GOT3 (cell line): ENCODE data around the gene PIPOX.

Experiments used
- DNase-seq: peaks from one replicate; lab custom pipeline; 2025; ENCODE audit warnings: mixed read lengths; lab: John Stamatoyannopoulos, UW

The PIPOX gene

DNA sequence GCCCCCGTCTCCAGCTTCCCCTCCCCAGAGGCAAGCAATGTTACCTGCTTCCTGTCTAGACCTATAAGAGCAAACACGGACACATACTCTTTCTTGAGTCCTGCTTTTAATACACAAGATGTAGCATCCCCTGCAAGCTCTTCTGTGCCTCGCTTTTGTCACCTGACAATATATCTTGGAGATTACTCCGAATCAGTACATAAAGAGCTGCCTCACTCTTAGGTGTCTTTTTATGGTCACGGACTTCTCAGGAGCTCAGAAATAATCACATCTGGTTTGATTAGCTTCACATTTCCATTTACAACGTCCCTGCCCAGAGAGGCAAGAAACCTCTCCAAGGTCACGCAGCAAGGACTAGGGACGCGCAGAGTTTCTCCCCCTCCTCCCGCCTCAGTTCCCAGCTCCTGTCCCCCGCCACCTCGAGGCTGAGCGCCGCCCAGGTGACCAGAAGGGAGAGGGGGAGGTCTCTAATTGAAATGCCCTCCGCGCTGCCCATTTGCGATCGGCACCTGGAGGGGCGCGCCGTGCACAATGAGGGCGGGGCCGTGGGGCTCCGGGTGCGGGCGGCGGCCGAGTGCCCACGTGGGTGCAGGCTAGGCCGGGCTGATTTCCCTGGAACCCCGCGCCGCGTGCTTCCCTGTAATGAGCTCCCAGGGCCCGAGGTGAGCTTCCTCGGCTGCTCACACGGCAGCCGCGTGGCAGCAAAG lies 23.3 kb upstream of the PIPOX start:
- DNase-seq: no peak

- no peak for DNase-seq
These were observed 22.4 kb upstream of the PIPOX start for GRCh38 chr17:29020576-29020975.

GRCh38 chr17:29021226-29021625 lies 21.7 kb upstream of the PIPOX start:
- DNase-seq: no peak

GRCh38 chr17:29022074-29022473 lies 20.9 kb upstream of the PIPOX start:
- no peak for DNase-seq

GRCh38 chr17:29024316-29024952 lies 18.5 kb upstream of the PIPOX start:
- DNase-seq: no peak

- no peak for DNase-seq
These were observed 11.5 kb upstream of the PIPOX start for GRCh38 chr17:29031488-29031887.

- DNase-seq: no peak
These were observed 10.7 kb upstream of the PIPOX start for GRCh38 chr17:29032013-29032856.

- DNase-seq: no peak
These were observed 10.1 kb upstream of the PIPOX start for GRCh38 chr17:29032857-29033197.

- no peak for DNase-seq
These were observed 8.4 kb upstream of the PIPOX start for GRCh38 chr17:29034510-29034909.

GRCh38 chr17:29036584-29036983 lies 6.4 kb upstream of the PIPOX start:
- DNase-seq: no peak

GRCh38 chr17:29037739-29038084 lies 5.2 kb upstream of the PIPOX start:
- no peak for DNase-seq

- no peak for DNase-seq
These were observed 4.7 kb upstream of the PIPOX start for GRCh38 chr17:29038085-29038795.

- DNase-seq: peak; percentile 8
These were observed 3.0 kb upstream of the PIPOX start for GRCh38 chr17:29039764-29040598.

DNA sequence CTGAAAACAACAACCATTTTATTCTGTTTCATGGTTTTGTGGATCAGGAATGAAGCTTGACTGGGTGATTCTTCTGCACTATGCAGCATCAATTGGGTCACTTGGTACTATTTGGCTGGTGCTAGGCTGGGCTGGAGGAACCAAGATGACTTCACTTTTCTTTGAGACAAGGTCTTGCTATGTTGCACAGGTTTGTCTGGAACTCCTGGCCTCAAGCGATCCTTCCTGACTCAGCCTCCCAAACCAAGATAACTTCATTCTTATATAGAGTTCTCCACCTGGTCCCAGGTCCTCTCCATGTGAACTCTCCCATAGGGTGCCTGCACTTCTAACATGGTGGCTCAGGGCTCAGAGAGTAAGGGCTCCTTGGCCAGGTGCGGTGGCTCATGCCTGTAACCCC lies 1.9 kb upstream of the PIPOX start:
- no peak for DNase-seq

DNA sequence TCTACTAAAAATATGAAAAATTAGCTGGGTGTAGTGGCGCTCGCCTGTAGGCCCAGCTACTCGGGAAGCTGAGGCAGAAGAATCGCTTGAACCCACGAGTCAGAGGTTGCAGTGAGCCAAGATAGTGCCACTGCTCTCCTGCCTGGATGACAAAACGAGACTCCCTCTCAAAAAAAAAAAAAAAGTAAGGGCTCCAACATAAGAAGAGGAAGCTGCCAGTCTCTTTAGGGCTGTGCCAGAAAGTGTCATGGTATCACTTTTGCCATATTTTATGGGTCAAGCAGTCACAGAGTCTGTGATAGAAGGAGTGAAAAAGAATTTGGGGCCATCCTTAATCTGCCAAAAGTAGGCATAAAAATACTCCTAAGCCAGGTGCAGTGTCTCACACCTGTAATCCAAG lies 1.4 kb upstream of the PIPOX start:
- DNase-seq: no peak

DNA sequence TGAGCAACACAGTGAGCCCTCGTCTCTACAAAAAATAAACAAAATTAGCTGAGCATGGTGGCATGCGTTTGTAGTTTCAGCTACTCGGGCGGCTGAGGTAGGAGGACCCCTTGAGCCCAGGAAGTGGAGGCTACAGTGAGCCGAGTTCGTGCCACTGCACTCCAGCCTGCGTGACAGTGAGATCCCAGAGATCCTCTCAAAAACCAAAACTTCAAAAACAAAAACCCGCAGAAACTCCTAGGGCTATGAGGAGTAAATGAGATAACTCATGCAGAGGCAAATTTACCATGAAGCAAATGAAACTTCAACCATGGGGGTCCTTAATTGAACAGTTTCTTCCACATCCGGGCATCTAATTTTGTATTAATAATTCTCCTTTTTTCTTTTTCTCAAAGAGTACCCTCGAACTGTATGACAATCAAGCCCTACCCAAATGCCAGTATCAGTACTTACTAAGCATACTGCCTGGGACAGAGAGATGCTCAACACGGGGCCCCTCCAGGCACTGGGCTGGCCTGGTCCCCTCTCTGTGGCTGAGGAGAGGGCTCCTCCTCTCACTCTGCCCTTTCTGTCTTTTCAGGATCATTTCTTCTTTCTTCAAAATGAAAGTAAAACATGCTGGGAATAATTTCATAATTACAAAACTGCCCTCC lies 789 bp upstream of the PIPOX start:
- no peak for DNase-seq

DNA sequence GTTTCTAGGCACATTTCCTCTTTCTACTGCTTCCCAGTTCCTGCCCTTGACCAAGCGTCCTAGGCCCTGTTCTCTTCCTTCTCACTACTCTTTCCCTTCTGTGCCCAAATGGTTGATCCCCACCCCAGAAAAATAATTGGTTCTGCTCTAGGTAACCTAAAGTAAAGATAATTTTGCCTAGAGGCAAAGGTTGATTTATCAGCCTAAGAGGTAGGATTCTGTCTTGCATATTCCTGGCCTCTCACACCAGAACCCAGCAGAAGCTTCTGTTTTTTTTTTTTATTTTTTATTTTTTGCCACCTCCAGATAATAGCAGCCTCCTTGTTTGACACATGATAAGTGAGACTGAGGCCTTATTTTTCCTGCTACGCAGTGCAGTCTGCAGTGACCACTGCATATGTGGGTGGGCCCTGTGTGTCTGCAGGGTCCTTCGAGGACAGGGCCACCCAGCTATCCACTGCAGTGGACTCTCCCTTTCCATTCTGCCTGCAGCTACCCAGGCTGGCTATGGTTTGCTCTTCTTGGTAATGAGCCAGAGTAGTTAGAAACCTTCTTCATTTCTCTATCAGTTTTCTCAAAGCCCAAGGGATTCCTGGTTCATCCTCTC lies 701 bp downstream of the PIPOX start:
- no peak for DNase-seq

GRCh38 chr17:29045026-29045425 lies 2.1 kb downstream of the PIPOX start:
- DNase-seq: no peak

DNA sequence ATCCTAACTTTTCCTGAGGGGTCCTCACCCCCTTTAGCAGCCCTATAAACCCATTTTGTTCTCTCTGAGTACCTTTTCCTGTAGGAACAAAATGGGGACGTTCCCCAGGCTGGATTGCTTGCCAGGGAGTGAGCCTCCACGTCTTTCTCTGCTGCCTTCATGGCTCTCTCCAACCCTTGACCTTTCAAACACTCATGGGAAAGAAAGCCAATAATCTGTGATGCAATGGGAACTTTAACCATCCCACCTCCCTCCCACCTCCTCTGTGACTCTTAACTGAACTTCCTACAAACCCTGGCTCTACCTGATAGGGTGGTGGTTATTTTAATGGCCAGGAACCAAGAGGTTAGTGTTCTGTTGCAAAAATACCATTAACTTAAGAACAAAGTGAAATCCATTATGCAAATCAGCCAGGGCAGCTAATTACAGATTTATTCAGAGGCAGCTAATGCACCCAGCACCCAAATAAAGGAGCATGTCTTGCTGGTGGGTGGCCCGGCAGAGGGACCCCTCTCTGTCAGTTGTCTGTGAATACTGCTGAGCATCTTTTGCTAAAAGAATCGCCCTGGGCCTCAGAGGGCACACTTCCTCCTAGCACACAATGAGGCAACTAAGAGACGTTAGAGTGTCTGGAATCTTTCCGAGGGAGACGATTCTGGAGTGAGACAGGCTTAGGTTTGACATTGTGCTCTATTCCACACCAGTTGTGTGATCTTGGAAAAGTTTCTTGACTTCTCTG lies 3.0 kb downstream of the PIPOX start:
- DNase-seq: no peak

DNA sequence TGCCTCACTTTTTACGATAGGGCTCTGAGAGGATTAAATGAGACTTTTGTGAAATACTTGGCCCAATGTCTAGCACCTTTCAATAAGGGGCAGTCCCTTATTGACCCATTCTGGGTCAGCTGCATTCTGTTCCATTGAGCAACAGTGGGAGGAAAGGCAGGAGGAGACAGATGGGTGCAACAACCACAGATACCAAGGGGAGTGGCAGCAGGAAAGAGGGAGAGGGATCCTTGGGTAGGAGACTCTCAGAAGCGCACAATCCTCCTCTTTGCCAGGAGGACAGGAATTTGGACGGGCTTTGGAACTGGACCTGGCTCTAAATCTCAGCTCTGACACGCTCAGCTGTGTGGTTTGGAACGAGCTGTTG lies 3.5 kb downstream of the PIPOX start:
- no peak for DNase-seq
